GM12878 (cell line): ENCODE data around the gene CSMD2. TPM values are rescaled to one million over a fixed set of nuclear protein-coding genes. Genes with fewer than 3 reads are reported as not detected.

Source experiments
- ATAC-seq: fragments of 200-7000 bp; cut with Tn5 transposase; 3 replicates; pipeline ENCODE4 v1.9.1; 2020; ENCODE audit warnings: mild to moderate bottlenecking, moderate library complexity
- BruUV-seq: library from RNA; stranded (reverse); fragments of 400-500 nt; replicated peaks from 2 replicates; lab custom pipeline; 2021; lab: Mats Ljungman, UMichigan
- CTCF ChIA-PET: fragments of 300-600 bp; sonication (Branson Sonifier 250); formaldehyde crosslinking; extraction: SDS; loops from one replicate; lab custom pipeline; 2021; ENCODE audit warnings: inconsistent platforms; lab: Yijun Ruan, JAX
- POLR2A ChIA-PET: fragments of 350-600 bp; formaldehyde crosslinking; extraction: SDS; loops from one replicate; lab custom pipeline; 2021; ENCODE audit warnings: inconsistent platforms; lab: Charles Lee
- RAD21 ChIA-PET: fragments of 300-600 bp; sonication (Branson Sonifier 250); formaldehyde crosslinking; loops from one replicate; lab custom pipeline; 2023; ENCODE audit warnings: antibody characterized with exemption; ENCODE audit not compliant: unreplicated experiment; lab: Charles Lee
- SMC1A ChIA-PET: fragments of 300-600 bp; sonication (Branson Sonifier 250); formaldehyde crosslinking; loops from one replicate; lab custom pipeline; 2023; ENCODE audit not compliant: unreplicated experiment, uncharacterized antibody; lab: Charles Lee
- DNase-seq: peaks from one replicate; pipeline ENCODE4 v3.0.0-alpha.2; 2011; ENCODE audit warnings: low read depth, low spot score
- FAIRE-seq: peaks from 3 replicates; lab custom pipeline; 2011; peaks lifted over from hg19 to GRCh38; lab: Jason Lieb, UNC
- H2AFZ ChIP-seq: 2 replicates; pipeline ENCODE4 v1.6.0; 2011; ENCODE audit warnings: low read depth, low read length, control low read depth; ENCODE audit not compliant: control insufficient read depth
- H3K27ac ChIP-seq: 2 replicates; pipeline ENCODE4 v1.5.1; 2011; ENCODE audit warnings: control low read depth; ENCODE audit not compliant: control insufficient read depth, insufficient read depth
- H3K27me3 ChIP-seq, 2 experiments: replicated peaks in 1 of 2; 2 replicates each; pipeline versions ENCODE4 v1.6.0 to v1.6.1; 2011; ENCODE audit warnings: low read length in 1 of 2; ENCODE audit not compliant: control insufficient read depth in 2 of 2, insufficient read depth in 2 of 2
- H3K36me3 ChIP-seq, 2 experiments: 2 replicates each; pipeline ENCODE4 v1.5.1; 2011; ENCODE audit warnings: low read length in 1 of 2; ENCODE audit not compliant: control insufficient read depth in 2 of 2, insufficient read depth in 2 of 2
- H3K4me1 ChIP-seq: 2 replicates; pipeline ENCODE4 v1.6.1; 2011; ENCODE audit warnings: mild to moderate bottlenecking, low read length, moderate library complexity, mixed read lengths; ENCODE audit not compliant: control insufficient read depth, insufficient read depth
- H3K4me2 ChIP-seq: 2 replicates; pipeline ENCODE4 v1.6.0; 2011; ENCODE audit warnings: control low read depth; ENCODE audit not compliant: control insufficient read depth, insufficient read depth
- H3K4me3 ChIP-seq: fragments of 200-600 bp; sonication (generic); 2 replicates; pipeline ENCODE4 v1.5.1; 2016
- H3K79me2 ChIP-seq: 2 replicates; pipeline ENCODE4 v1.6.0; 2011; ENCODE audit warnings: low read length; ENCODE audit not compliant: control insufficient read depth, insufficient read depth
- H3K9ac ChIP-seq: 2 replicates; pipeline ENCODE4 v1.8.0; 2011; ENCODE audit warnings: low read length, control low read depth, mixed read lengths; ENCODE audit not compliant: control insufficient read depth, insufficient read depth
- H3K9me3 ChIP-seq: replicated peaks from 3 replicates; pipeline ENCODE4 v1.5.1; 2011; ENCODE audit warnings: mild to moderate bottlenecking, low read length; ENCODE audit not compliant: control insufficient read depth, insufficient read depth
- H4K20me1 ChIP-seq: 2 replicates; pipeline ENCODE4 v1.6.0; 2011; ENCODE audit not compliant: control insufficient read depth, insufficient read depth
- BCL3 ChIP-seq: IDR thresholded peaks from 2 replicates; pipeline ENCODE4 v1.6.1; 2011; ENCODE audit warnings: borderline replicate concordance, low read depth, mild to moderate bottlenecking, moderate library complexity, low read length; ENCODE audit not compliant: insufficient read depth, poor library complexity, severe bottlenecking
- DPF2 ChIP-seq: fragments of 450-650 bp; IDR thresholded peaks from 2 replicates; pipeline ENCODE4 v1.6.1; 2017; ENCODE audit warnings: mild to moderate bottlenecking
- MYC ChIP-seq: IDR thresholded peaks from 2 replicates; pipeline ENCODE4 v1.6.1; 2011; ENCODE audit warnings: mild to moderate bottlenecking, low read length, moderate library complexity, inconsistent platforms; ENCODE audit not compliant: insufficient read depth, insufficient replicate concordance, insufficient read length, severe bottlenecking
- PML ChIP-seq: IDR thresholded peaks from 2 replicates; pipeline ENCODE4 v1.6.1; 2012; ENCODE audit warnings: low read length, inconsistent platforms
- PRDM15 ChIP-seq: fragments of 450-650 bp; formaldehyde crosslinking; IDR thresholded peaks from 2 replicates; pipeline ENCODE4 v1.4.0; 2020; ENCODE audit warnings: mild to moderate bottlenecking, moderate library complexity
- SREBF2 ChIP-seq: IDR thresholded peaks from 2 replicates; pipeline ENCODE4 v1.6.1; 2012; ENCODE audit warnings: mild to moderate bottlenecking, low read length
- TCF12 ChIP-seq: IDR thresholded peaks from 2 replicates; pipeline ENCODE4 v1.6.1; 2011; ENCODE audit warnings: low read depth, mild to moderate bottlenecking, low read length
- USF2 ChIP-seq: IDR thresholded peaks from 2 replicates; pipeline ENCODE4 v1.6.1; 2011; ENCODE audit warnings: low read depth, low read length, improper control_type of control experiment, borderline replicate concordance
- WRNIP1 ChIP-seq: IDR thresholded peaks from 2 replicates; pipeline ENCODE4 v1.6.1; 2011; ENCODE audit warnings: low read depth, low read length, improper control_type of control experiment, borderline replicate concordance
- ZNF274 ChIP-seq: IDR thresholded peaks from one replicate; pipeline ENCODE4 v1.8.0; 2011; ENCODE audit not compliant: insufficient read length, insufficient read depth
- WGBS: methylation state at CpG from one replicate; pipeline ENCODE4 v1.1.6; 2016; ENCODE audit warnings: low lambda C conversion rate; ENCODE audit not compliant: insufficient replicate concordance, insufficient coverage; ENCODE audit errors: missing lambda C conversion rate; 5-methylcytosine and 5-hydroxymethylcytosine counted together
- in situ Hi-C: fragments of 300-500 bp; cut with MboI; formaldehyde crosslinking; loops from 9 replicates; pipeline ENCODE4 v1.14.3; 2018; ENCODE audit warnings: mixed read lengths
- intact Hi-C: fragments of 100-400 bp; cut with micrococcal nuclease; formaldehyde crosslinking; loops from one replicate; pipeline ENCODE4 v1.14.2; 2022; ENCODE audit not compliant: unreplicated experiment
- polyA plus RNA-seq, 11 experiments: library from polyadenylated mRNA; depleted of rRNA in 4 of 11; unstranded in 6 of 11; stranded (reverse) in 5 of 11; fragments of >200 nt; fragmentation: Nextera tagmentation in 4 of 11; fragmentation: Illumina TruSeq in 1 of 11; extraction: Ambion mirVana in 4 of 11; extraction: Trizol in 1 of 11; gene quantifications; 1 replicate in 1 of 11; 2 replicates in 10 of 11; pipeline versions ENCODE4 v1.2.1 to v1.2.3, GENCODE V29; 2011 to 2016; ENCODE audit warnings: inconsistent platforms in 2 of 11, missing spikeins in 2 of 11, low read depth in 1 of 11
- total RNA-seq, 4 experiments: library from RNA; depleted of rRNA in 3 of 4; stranded (reverse); fragments of >200 nt in 3 of 4; fragmentation: Illumina TruSeq in 1 of 4; extraction: Trizol in 1 of 4; gene quantifications; 2 replicates each; pipeline versions ENCODE4 v1.2.1 to v1.2.3, GENCODE V29; 2013 to 2021

CSMD2 gene
- total and polyA plus RNA-seq, 10 of the 15 experiments (the other 5 are each of a cell fraction or from before 2014, with no cell fraction given): under 0.01 TPM; not detected in 9

- ATAC-seq (no peak), FAIRE-seq (no peak), DNase-seq (no peak)
- Histone ChIP-seq H3K79me2 (no peaks in the 10 kb centered on the region), H3K4me2 (no peak overlapping the region), H3K9me3 (no peaks in the 10 kb centered on the region), H2AFZ (no peak overlapping the region), H4K20me1 (no peaks in the 10 kb centered on the region), H3K27me3 (no peaks in the 10 kb centered on the region; a peak in 1 of 4 replicates), H3K9ac (no peak overlapping the region), H3K4me1 (no peaks in the 10 kb centered on the region), H3K27ac (no peak overlapping the region), H3K36me3 (no peaks in the 10 kb centered on the region), H3K4me3 (no peak overlapping the region)
- in situ Hi-C loops (no loop called here), intact Hi-C loops (no loop called here)
- TF ChIP-seq WRNIP1 (no peak), USF2 (no peak), MYC (no peak), TCF12 (no peak)
- BruUV-seq: no TSS peak
- ChIA-PET RAD21 (no interaction called here), POLR2A (no interaction called here), CTCF (no interaction called here), SMC1A (interaction anchor here (0.6 kb wide), 1 partner anchor 22 kb away, joined by 3 read pairs; no protein-coding TSS in a partner anchor)
- WGBS: 55% methylated on average over 4 of the region's 4 CpGs
These were observed 439.4 kb downstream of the CSMD2 start for GRCh38 chr1:33725556-33726160.

GRCh38 chr1:33725037-33725436 is 440.0 kb downstream of the CSMD2 start:
- POLR2A ChIA-PET: no interaction called here
- 68% methylated on average over 8 of the region's 8 CpGs for WGBS
- intact Hi-C loops (no loop called here), in situ Hi-C loops (no loop called here)
- BruUV-seq: no TSS peak
- FAIRE-seq: no peak
- Histone ChIP-seq H3K4me1 (no peaks in the 10 kb centered on the region), H3K4me2 (no peak overlapping the region), H4K20me1 (no peaks in the 10 kb centered on the region), H3K36me3 (no peaks in the 10 kb centered on the region), H3K79me2 (no peaks in the 10 kb centered on the region), H3K27ac (no peak overlapping the region), H3K9me3 (no peaks in the 10 kb centered on the region), H3K4me3 (no peak overlapping the region), H3K27me3 (no peaks in the 10 kb centered on the region; a peak in 1 of 4 replicates), H3K9ac (no peak overlapping the region), H2AFZ (no peak overlapping the region)
- ATAC-seq: no peak
- RAD21 ChIA-PET: no interaction called here
- SMC1A ChIA-PET: no interaction called here
- CTCF ChIA-PET: no interaction called here
- DNase-seq: no peak
- TF ChIP-seq PRDM15 (CRISPR knock-in tag) (no peak), SREBF2 (no peak), DPF2 (no peak), ZNF274 (no peak), BCL3 (no peak), PML (no peak)
